Subcutaneous adipose tissue (tissue), 4 donors: ENCODE measurements around the gene ZNF587B. TPM values are rescaled to one million over a fixed set of nuclear protein-coding genes. Genes with fewer than 3 reads are reported as not detected.

Experiments used
- total RNA-seq, 4 donors: library from RNA; depleted of rRNA; stranded (reverse); fragments of >200 nt; gene quantifications; one replicate each; pipeline ENCODE4 v1.1.0, GENCODE V29; 2016
- TF ChIP-seq, protein P1 (sequence below): fragments of 450-650 bp; IDR thresholded peaks from one replicate; pipeline ENCODE4 v1.5.1; 2016; ENCODE audit warnings: low read depth, mild to moderate bottlenecking, control low read depth, antibody characterized with exemption, moderate library complexity

The ZNF587B gene
- total RNA-seq = 10 to 100 TPM; 10.0 to 17.5 (median 12.3) TPM

DNA sequence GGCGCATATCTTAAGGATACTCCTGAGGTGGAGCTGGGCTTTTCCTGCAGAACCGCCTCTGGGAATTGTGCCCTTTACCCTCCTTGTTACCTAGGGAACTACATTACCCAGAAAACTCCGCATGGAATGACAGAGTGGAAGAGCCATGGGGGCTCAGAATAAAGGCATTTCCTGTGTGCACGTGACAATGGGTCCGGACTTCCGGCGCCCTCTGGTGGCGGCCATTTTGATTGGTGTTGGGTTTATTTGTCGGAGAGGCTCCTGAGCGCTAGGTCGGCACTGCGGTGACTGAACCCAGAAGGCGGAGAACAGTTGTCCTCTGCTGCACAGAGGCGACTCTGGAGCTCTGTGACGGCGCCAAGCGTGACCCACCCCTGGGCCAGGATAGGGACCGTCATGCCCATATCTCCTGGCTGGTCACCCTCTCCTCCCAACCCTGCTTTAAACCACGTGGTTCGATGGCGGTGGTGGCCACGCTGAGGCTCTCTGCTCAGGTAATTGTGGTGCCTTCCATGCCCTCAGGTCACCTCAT lies at the start of gene ZNF587B:
Gene ZNF587B (plus strand): TSS at position 229 of the 532 bp plus-strand sequence. CDS start 230 bp downstream, at position 459.
- TF ChIP-seq, protein P1, sequence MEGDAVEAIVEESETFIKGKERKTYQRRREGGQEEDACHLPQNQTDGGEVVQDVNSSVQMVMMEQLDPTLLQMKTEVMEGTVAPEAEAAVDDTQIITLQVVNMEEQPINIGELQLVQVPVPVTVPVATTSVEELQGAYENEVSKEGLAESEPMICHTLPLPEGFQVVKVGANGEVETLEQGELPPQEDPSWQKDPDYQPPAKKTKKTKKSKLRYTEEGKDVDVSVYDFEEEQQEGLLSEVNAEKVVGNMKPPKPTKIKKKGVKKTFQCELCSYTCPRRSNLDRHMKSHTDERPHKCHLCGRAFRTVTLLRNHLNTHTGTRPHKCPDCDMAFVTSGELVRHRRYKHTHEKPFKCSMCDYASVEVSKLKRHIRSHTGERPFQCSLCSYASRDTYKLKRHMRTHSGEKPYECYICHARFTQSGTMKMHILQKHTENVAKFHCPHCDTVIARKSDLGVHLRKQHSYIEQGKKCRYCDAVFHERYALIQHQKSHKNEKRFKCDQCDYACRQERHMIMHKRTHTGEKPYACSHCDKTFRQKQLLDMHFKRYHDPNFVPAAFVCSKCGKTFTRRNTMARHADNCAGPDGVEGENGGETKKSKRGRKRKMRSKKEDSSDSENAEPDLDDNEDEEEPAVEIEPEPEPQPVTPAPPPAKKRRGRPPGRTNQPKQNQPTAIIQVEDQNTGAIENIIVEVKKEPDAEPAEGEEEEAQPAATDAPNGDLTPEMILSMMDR = no peak

DNA sequence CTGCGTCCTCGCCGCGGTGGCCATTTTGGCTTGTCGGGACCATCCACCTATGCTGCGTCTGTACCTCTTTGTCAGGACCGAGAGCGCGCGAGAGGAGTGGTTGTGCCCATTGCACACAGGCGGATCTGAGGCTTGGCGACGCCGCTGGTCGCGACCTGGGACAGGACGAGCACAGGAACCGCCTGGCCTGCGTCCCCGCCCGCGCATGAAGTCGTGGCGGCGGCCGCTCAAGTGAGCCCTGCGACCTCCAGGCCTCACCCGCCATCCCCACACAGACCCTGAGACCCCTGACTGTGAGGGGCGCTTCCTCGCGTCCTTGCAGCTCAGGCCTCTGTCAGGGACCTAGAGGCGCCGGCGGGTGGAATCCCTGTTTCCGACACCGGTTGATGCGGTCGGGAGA lies 43.8 kb upstream of the ZNF587B start:
- TF ChIP-seq, protein P1 = no peak

DNA sequence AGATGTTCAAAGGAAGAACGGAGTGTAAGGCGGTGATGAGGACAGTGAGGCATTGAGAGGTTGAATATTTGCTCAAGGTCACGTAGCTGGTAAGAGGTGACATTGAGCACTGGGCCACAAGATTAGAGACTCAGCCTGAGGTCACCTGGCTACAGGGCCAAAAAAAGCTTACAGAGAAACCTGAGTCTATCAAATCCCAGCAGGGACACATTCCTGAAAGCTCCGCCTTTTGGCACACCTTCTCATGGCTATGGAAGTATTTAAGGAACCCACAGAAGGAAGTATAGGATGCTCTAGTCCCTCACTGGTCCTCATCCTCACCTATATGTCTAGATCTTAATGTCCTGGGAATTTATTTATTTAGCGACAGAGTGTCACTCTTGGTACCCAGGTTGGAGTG lies 43.2 kb upstream of the ZNF587B start:
- TF ChIP-seq, protein P1 = no peak

DNA sequence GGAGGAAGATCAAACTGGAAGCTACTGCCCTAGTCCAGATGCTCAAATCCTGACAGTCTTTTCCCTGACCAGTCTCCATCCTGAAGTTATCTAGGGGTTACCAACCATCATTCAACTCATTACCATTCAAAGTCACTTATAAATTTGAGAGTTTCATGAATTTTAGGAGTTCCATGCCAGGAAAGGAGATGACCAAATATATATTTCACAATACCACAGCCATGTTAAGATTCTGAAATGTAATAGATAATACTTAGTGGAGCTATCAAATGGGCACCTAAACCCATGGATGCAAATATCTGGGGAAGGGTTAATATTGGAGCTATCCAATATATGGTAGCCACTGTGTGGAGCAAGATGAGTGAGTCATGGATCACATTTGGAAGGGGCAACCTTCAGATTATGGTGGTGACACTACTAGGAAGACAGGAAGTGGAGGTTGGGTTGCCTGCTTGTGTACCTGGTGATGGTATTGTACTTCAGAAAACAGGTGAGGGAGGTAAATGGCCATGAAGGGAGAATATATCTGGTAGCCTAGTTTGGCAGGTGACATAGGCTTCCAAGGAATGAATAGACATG lies 41.9 kb upstream of the ZNF587B start:
- TF ChIP-seq, protein P1 = no peak

DNA sequence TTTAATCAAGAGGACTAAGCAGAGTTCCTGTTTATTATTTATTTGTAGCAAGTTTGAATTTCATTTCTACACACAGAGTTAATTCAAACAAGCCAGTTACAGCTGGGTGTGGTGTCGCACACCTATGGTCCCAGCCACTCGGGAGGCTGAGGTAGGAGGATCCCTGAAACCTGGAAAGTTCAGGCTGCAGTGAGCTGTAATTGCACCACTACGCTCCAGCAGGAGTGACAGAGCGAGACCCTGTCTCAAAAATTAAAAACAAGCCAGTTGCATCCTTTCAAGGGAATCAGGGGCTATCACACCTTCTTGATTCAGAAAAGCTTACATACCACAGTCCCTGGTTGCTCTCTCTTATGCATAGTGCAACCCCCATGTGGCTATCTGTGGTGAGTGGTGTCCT lies 40.8 kb upstream of the ZNF587B start:
- TF ChIP-seq, protein P1 = no peak

DNA sequence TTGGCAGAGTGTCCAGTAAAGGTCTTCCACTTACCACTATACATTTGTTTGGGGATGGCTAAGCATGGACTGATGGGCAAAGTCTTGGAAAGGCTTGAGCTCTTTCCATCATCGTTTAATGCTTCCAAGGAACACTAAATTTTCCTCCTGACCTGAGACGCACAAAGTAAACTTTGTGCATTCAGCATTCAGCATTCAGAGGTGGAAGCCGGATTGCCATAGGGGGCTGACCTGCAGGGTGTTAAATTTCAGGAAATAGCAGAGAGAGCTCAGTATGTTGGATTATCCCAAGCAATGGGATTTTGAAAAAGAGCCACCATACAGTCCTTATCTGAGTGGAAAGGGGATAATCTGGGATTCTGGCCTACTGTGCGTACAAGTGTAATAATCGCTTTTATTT lies 29.4 kb upstream of the ZNF587B start:
- TF ChIP-seq, protein P1 = no peak

DNA sequence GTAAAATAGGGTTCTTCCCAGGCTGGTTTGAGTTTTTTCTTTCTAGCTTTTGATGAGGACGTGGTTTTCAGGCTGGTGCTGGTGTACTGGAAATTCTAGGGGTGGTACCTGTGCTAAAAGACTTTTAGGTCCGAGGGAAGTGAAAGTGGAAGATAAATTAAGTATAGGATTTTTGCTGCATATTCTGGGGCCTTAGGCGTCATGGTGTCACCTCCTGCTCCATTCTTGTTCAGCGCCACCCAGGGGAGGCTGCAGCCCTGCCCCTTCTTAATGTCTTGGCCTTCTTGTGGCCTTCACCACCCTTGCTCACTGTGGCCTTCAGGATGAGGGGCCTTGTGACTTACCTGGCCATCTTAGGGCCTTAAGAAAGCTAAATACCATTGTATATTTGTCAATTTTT lies 27.8 kb upstream of the ZNF587B start:
- TF ChIP-seq, protein P1 = no peak
